ENCODE results near the gene MSGN1.

The MSGN1 gene

GRCh38 chr2:17827316-17827715 is 11.1 kb downstream of the MSGN1 start:
- Histone ChIP-seq H3K36me3 (peaks cover 0 to 10% (median 0%) of the 10 kb centered on the region in 11 experiments; a peak in 3 of 22 replicates), H4K20me1 (no peaks in the 10 kb centered on the region), H3K27ac (no peak overlapping the region), H3K27me3 (0 out of 22 replicates have a peak, but pooled peaks cover 0 to 6% (median 0%) of the 10 kb centered on the region in 11 experiments), H3K9me3 (replicated peaks in 1 of 11) (peaks cover 17 to 38% (median 31%) of the 10 kb centered on the region in 11 experiments), H3K4me2 (no peak overlapping the region), H3K4me3 (no peak overlapping the region), H3K4me1 (peaks cover 27 to 48% (median 39%) of the 10 kb centered on the region in 10 experiments), H3K9ac (no peak overlapping the region)
- TF ChIP-seq Cebpa-rat (IDR thresholded peaks at IDR 0.05): no peak

- Histone ChIP-seq H3K27me3 (0 out of 22 replicates have a peak, but pooled peaks cover 0 to 6% (median 0%) of the 10 kb centered on the region in 11 experiments), H3K4me3 (no peak overlapping the region), H3K27ac (no peak overlapping the region), H3K36me3 (peaks cover 0 to 10% (median 0%) of the 10 kb centered on the region in 11 experiments; a peak in 3 of 22 replicates), H3K4me1 (peaks cover 22 to 43% (median 34%) of the 10 kb centered on the region in 10 experiments), H4K20me1 (no peaks in the 10 kb centered on the region), H3K9ac (no peak overlapping the region), H3K4me2 (no peak overlapping the region), H3K9me3 (replicated peaks in 1 of 11) (peaks cover 17 to 38% (median 31%) of the 10 kb centered on the region in 11 experiments)
- no peak for TF ChIP-seq Cebpa-rat (IDR thresholded peaks at IDR 0.05)
Observed at GRCh38 chr2:17827785-17828184, 11.5 kb downstream of the MSGN1 start.

DNA sequence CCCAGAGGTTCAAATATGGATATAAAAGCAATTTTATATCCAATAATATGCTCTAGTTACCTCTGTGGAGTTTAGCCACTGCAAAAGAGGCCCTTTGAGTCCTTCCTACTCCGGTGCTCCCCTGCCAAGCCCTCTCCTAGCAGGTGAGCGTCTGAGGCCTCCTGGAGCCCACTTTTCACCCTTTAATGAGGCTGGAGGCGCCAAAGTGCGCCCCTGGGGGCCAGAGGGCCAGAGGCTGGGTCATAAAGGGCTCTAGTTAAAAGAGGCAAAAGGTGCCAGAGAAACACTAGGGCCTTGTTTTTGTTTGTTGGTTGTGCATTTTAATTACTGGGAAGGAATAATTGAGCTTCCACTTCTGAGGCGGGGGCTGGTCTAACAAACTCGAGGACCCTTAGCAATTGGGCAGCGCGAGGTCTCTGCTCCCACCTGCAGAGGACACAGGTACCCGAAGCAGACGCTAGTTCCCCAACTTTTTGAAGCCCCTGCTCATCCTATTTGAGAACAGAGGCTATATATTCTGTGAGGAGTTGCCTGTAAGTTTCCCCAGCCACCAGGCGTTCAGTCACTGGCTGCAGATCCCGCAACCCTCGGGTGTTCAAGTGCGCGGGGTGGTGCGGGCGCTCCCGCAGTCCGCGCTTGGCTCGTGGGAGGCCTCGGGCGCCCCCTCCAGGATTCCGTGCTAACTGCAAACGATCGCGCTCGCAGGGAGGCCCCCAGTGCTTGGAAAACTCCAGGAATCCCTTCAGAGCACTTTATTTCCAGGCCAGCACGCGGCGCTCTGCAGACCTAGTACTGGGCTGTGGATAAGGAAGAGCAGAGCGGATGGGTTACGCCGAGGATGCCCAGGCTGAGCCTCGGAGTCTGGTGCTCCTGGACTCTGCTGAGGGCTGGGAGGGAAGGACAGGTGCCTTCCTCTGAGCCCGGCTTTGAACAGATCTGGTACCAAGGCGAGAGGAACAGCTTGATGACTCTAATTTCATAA is 14.1 kb downstream of the MSGN1 start:
- no peak overlapping the region; a peak in 1 of 20 replicates for H3K4me3 ChIP-seq
- peak overlapping the region; percentile 12 to 41 (median 29); a peak in 19 of 22 replicates for H3K4me2 ChIP-seq
- peaks cover 0 to 10% (median 0%) of the 10 kb centered on the region in 11 experiments; a peak in 3 of 22 replicates for H3K36me3 ChIP-seq
- H4K20me1 ChIP-seq: no peaks in the 10 kb centered on the region
- H3K27me3 ChIP-seq: 0 out of 22 replicates have a peak, but pooled peaks cover 0 to 6% (median 0%) of the 10 kb centered on the region in 11 experiments
- H3K9ac ChIP-seq: no peak overlapping the region
- H3K27ac ChIP-seq: no peak overlapping the region
- no peak for TF ChIP-seq Cebpa-rat (IDR thresholded peaks at IDR 0.05)
- peaks cover 17 to 38% (median 31%) of the 10 kb centered on the region in 11 experiments for H3K9me3 ChIP-seq (replicated peaks in 1 of 11)
- H3K4me1 ChIP-seq: peaks cover 0 to 17% (median 9%) of the 10 kb centered on the region in 10 experiments; a peak in 15 of 20 replicates

DNA sequence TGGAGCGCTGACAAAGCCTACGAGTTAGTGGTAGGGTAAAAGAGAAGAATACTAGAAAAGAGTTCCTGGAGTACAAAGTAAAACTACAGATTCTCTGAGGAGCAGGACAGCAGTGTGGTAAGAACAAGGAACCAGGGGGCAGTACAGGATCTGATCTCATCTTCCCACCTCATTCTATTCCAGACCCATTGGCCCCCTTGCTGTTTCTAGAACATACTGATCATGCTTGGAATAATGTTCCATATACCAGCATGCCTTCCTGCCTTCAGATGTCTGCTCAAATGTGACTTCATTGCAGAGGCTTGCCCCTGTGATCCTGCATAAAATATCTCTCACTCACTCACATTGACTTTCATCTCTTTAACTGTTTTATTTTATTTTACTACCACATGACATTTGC is 19.3 kb downstream of the MSGN1 start:
- Histone ChIP-seq H3K27ac (no peak overlapping the region), H3K9ac (no peak overlapping the region), H4K20me1 (no peaks in the 10 kb centered on the region), H3K4me1 (peaks cover 0 to 4% (median 0%) of the 10 kb centered on the region in 10 experiments; a peak in 6 of 20 replicates), H3K4me3 (no peak overlapping the region), H3K4me2 (no peak overlapping the region), H3K27me3 (0 out of 22 replicates have a peak, but pooled peaks cover 0 to 3% (median 0%) of the 10 kb centered on the region in 11 experiments), H3K9me3 (replicated peaks in 1 of 11) (peaks cover 0 to 3% (median 1%) of the 10 kb centered on the region in 11 experiments; a peak in 11 of 22 replicates), H3K36me3 (no peaks in the 10 kb centered on the region)
- no peak for TF ChIP-seq Cebpa-rat (IDR thresholded peaks at IDR 0.05)

DNA sequence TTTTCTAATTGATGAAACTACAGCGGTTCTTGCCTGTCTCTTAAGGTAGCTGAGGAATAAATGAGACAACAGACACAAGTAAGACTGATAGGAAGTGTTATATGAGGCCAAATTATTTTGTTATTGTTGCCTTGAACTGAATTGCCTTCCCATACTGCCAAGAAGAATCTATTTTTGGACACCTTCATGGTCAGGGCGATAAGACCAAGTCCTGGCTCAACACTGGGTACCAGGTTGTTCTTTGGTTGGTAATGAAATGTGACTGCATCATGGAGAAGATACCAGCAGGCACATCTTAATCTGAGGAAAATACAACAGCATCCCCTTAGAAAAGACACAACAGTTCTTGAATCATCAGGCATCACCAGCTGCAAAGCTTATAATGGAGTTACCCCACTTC is 23.7 kb downstream of the MSGN1 start:
- Histone ChIP-seq H4K20me1 (no peaks in the 10 kb centered on the region), H3K4me3 (no peak overlapping the region), H3K9ac (no peak overlapping the region), H3K27ac (no peak overlapping the region), H3K9me3 (replicated peaks in 1 of 11) (no peaks in the 10 kb centered on the region), H3K27me3 (no peaks in the 10 kb centered on the region), H3K4me2 (no peak overlapping the region), H3K4me1 (no peaks in the 10 kb centered on the region), H3K36me3 (no peaks in the 10 kb centered on the region)
- no peak for TF ChIP-seq Cebpa-rat (IDR thresholded peaks at IDR 0.05)

GRCh38 chr2:17843457-17843856 is 27.2 kb downstream of the MSGN1 start:
- H3K9me3 ChIP-seq (replicated peaks in 1 of 11): no peaks in the 10 kb centered on the region
- peaks cover 0 to 10% (median 0%) of the 10 kb centered on the region in 10 experiments; a peak in 6 of 20 replicates for H3K4me1 ChIP-seq
- H3K27ac ChIP-seq: no peak overlapping the region
- H3K4me2 ChIP-seq: no peak overlapping the region
- H3K27me3 ChIP-seq: no peaks in the 10 kb centered on the region
- H4K20me1 ChIP-seq: no peaks in the 10 kb centered on the region
- TF ChIP-seq Cebpa-rat (IDR thresholded peaks at IDR 0.05): peak in 1 of 11 experiments; percentile 56; a peak in 1 of 22 replicates
- no peak overlapping the region for H3K9ac ChIP-seq
- H3K36me3 ChIP-seq: no peaks in the 10 kb centered on the region
- H3K4me3 ChIP-seq: no peak overlapping the region

DNA sequence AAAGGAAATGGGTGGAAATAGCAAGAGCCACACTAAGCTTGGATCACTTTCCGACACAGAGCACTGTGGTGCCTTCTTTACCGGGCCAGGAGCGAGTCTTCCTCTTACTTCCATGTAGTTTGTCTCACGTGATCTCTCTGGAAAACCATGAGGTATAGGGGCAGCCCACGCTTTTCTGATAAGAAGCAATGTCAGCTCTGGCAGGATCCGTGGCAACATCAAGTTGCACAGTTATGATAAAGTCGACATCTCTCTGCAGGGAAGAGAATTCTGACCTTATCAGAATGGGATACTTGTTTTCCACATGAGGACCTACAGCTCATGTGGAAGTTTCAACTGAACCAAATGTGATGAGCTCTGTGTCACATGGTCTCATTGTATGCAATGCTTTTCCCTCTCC is 29.5 kb downstream of the MSGN1 start:
- Histone ChIP-seq H3K27me3 (no peaks in the 10 kb centered on the region), H3K9me3 (replicated peaks in 1 of 11) (no peaks in the 10 kb centered on the region)

DNA sequence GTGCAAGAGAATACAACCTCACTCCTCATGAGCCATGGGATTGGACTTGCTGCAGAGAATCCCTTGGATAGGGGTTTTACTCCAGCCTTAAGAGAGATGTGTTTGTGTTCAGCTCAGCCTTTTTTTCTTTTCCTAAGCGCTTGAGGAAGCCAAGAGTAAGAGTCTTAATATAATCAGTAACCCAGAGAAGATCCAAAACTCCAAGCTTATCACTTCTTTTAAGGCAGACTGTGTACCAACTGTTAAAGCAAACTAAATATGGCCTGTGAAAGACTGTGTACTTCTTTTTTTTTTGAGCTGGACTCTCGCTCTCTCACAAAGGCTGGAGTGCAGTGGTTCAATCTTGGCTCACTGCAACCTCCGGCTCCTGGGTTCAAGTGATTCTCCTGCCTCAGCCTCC is 30.4 kb downstream of the MSGN1 start:
- TF ChIP-seq Cebpa-rat (IDR thresholded peaks at IDR 0.05): no peak
- Histone ChIP-seq H3K4me1 (peaks cover 0 to 35% (median 18%) of the 10 kb centered on the region in 10 experiments; a peak in 18 of 20 replicates), H3K27me3 (no peaks in the 10 kb centered on the region), H3K4me2 (peak overlapping the region in 1 of 11 experiments; percentile 34; a peak in 1 of 22 replicates), H3K4me3 (no peak overlapping the region), H3K27ac (no peak overlapping the region), H3K36me3 (no peaks in the 10 kb centered on the region), H3K9me3 (replicated peaks in 1 of 11) (no peaks in the 10 kb centered on the region), H4K20me1 (no peaks in the 10 kb centered on the region), H3K9ac (no peak overlapping the region)

More for the DNA sequence above, 29.5 kb downstream of the MSGN1 start:
- no peak overlapping the region for H3K4me3 ChIP-seq
- peaks cover 0 to 26% (median 9%) of the 10 kb centered on the region in 10 experiments; a peak in 16 of 20 replicates for H3K4me1 ChIP-seq
- no peak overlapping the region for H3K27ac ChIP-seq
- H3K9ac ChIP-seq: no peak overlapping the region
- H4K20me1 ChIP-seq: no peaks in the 10 kb centered on the region
- H3K4me2 ChIP-seq: no peak overlapping the region
- H3K36me3 ChIP-seq: no peaks in the 10 kb centered on the region
- no peak for TF ChIP-seq Cebpa-rat (IDR thresholded peaks at IDR 0.05)

- Histone ChIP-seq H3K27ac (no peak overlapping the region), H3K4me2 (peak overlapping the region in 4 of 11 experiments; percentile 6 to 34 (median 16); a peak in 5 of 22 replicates), H3K9ac (no peak overlapping the region), H3K36me3 (no peaks in the 10 kb centered on the region), H3K4me3 (no peak overlapping the region), H3K27me3 (no peaks in the 10 kb centered on the region), H4K20me1 (no peaks in the 10 kb centered on the region), H3K4me1 (peaks cover 0 to 40% (median 21%) of the 10 kb centered on the region in 10 experiments; a peak in 18 of 20 replicates), H3K9me3 (replicated peaks in 1 of 11) (no peaks in the 10 kb centered on the region)
- TF ChIP-seq Cebpa-rat (IDR thresholded peaks at IDR 0.05): no peak
Observed at GRCh38 chr2:17847236-17847635, 31.0 kb downstream of the MSGN1 start.

All from BLaER1 treated with 17β-estradiol and CSF1 and Interleukin-3, amounts not matched to agents 10 nM and 100 nM (cell line).